ENCODE measurements around the gene RNU11.
"Not testable (repeated sequence)": the region's sequence is repeated elsewhere in the genome, so short reads cannot be mapped to it uniquely, and the experiment has no call there.

Gene RNU11

DNA sequence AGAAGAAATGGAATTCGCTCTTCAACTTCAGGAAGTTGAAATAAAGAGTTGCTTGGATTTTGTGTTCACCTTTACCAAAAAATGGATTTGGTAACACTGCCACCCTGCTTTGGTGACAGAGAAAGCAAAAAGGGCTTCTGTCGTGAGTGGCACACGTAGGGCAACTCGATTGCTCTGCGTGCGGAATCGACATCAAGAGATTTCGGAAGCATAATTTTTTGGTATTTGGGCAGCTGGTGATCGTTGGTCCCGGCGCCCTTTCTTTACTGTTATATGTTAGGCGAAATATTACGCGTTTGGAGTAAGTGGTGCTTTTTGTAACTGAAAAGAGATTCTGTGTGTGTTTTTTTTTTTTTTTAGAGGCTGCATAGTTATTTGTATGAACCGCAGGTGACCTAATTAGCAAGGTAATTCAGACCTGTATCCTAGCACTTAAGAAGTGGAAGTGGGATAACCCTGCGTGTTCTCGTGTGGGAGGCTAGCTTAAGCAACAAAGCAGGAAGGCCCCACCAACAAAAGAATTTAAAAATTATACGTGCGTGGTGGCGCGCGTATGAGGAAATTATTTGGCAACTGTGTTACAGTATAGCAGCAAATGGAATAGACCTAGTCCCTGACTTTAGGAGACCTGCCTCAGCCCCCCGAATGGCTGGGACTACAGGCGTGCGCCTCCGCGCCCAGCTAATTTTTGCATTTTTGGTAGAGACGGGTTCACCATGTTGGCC, at the start of gene RNU11:
Gene RNU11 (plus strand): TSS at position 127 of the 725 bp plus-strand sequence.
- DNase-seq: peak; percentile 87

DNA sequence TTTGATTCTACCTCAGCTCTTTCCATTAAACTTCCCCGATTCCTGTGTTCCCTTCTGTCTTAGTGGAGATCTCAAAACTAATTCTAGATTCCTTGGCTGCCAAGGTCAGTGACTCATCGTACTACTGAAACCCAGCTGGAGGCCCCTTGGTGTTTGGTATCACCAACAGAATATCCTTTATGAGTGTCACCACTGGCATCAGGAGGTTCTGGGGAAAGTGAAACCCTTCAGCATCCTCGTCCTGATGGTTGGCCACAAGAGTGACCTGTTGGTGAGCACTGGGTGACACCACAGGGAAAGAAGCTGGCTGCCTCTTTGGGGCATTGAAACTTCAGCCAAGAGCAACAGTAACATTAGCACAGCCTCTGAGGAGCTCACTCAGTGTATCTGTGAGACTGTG, 46.7 kb upstream of the RNU11 start:
- DNase-seq: no peak

DNA sequence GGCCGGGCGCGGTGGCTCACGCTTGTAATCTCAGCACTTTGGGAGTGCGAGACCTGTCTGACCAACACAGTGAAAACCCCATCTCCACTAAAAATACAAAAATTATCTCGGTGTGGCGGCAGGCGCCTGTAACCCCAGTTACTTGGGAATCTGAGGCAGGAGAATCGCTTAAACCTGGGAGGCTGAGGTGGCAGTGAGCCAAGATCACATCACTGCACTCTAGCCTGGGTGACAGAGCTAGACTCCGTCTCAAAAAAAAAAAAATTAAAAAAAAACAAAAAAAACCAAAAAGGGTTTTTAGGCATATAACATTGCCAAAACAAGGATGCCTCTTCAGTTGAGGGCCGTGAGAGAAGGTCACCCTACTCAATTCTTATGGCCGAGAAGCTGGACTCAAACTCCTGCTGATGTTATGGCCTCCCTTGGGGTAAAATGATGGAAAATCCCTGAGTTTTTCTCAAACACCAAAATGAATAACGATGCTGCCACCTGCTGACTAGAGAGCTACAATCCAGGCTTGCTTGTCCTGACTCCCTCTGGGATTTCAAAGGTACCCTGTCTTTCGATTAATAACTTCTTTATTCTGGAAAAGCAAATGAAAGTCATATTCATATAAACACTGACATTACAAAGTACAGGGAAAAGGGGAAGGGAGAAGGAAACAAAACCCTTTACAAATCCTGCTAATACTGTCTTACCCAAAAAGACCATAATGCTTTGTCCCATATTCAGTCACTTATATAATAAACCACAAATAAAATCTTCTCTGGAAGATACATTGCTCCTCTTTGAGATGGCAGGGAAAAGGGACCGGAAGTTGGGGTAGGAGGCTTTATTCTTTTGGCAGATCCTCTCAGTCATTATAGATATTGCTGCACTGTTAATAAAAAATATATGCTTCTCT, 45.6 kb upstream of the RNU11 start:
- peak; percentile 49 for DNase-seq

DNA sequence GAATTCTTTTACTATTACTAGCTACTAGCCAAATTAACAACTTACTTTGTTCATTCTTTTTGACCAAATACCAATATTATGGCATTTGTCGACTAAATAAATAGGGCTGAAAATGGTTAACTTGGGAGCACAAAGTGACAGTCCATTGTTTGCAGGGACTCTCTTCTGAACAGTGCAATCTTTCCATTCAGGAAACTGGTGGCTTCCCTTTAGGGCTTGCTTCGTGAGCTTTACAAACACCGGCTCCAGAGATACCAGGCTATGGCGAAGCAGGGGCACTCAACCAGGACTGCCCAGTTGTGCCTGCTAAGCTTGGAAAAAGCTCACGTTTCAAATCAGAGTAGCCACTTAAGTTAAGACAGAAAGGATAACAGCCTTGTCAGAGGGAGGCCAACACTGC, 44.0 kb upstream of the RNU11 start:
- no peak for DNase-seq

DNA sequence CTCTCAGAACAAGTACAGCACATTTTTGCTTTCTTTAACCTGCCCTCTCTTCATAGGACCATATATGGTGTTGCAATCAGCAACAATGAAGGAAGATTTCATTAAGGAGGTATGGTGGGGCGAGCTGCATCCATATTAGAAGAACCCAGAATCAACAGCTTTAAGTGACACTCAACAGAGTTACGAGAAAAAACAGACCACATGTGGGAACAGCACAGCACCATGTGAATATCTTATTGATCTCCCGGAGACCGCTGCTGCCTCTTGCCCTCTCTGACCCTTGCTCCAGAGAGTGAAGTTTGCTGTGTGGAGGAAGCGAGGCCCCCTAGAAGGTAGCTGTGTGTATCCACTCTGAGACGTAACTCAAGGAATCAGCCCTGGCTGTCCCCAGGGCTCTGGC, 43.4 kb upstream of the RNU11 start:
- no peak for DNase-seq

DNA sequence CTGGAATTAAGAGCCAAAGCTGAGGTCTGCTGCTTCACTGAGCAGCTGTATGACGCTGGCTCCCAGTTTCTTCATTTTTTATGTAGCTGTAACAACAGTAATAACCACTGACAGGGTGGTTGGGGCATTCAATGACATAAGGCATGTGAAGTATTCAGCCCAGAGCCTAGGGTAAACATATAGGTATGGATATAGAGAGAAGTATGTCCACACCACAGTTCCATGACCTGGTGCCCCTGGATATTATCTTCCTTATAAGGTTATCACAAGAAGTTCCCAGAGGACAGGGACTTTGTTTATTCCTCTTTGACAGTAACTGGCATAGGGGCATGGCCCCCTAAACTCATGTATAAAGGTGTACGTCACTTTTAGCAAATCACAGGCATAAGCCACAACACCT, 41.6 kb upstream of the RNU11 start:
- DNase-seq: no peak

DNA sequence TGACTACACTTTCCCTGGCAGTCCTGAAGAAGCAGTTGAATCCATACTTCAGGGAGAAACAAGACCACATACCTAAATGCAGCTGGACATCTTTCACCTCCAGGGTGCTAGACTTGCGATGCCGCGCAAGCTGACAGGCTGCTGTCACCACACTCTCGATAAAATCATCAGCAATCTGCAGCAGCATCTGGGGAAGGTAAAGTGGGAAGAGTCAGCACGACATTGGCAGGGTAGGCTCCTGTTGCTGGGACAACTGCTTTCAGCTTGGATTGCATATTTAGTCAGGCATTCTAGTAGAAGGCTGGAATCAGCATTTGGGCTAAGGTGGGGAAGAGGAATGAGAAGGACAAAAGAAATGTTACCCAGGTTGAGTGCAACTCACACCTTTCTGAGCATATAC, 35.2 kb upstream of the RNU11 start:
- DNase-seq: no peak

DNA sequence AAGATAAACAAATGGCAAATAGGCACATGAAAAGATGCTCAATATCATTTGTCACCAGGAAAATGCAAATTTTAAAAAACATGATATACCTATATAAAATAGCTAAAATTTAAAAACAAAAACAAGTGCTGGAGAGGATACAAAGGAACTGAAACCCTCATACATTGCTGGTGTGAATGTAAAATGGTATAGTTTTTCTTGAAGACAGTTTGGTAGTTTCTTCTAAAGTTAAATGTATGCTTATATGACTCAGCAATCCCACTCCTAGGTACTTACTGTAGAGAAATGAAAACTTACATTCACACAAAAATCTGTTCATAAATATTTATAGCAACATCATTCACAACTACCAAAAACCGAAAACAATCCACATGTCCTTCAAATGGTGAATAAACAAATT, 16.7 kb upstream of the RNU11 start:
- no peak for DNase-seq

DNA sequence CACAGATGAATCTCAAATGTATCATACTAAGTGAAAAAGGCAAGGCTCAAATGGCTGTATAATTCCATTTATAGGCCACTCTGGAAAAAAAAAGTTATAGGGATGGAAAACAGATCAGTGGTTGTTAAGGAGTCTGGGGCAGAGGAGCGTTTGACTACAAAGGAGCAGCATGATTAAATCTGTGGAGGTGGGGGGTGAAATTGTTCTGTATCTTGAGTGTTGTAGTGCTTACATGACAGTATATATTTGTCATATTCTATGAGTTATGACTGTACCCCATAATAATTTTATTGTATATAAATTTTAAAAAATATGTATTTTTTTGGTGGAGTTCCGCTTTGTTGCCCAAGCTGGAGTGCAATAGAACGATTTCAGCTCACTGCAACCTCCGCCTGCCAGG, 15.8 kb upstream of the RNU11 start:
- no peak for DNase-seq

DNA sequence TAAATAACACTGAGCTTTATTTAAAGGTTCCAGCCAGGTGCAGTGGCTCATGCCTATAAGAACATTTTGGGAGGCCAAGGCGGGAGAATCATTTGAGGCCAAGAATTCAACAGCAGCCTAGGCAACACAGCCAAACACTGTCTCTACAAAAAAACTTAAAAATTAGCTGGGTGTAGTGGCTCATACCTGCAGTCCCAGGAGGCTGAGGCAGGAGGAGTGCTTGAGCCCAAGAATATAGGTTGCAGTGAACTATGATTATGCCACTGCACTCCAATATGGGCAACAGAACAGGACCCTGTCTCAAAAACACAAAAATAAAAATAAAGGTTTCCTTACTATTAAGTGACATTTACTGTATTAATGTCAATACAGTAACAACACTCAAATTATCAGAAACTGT, 7.6 kb upstream of the RNU11 start:
- DNase-seq: no peak

DNA sequence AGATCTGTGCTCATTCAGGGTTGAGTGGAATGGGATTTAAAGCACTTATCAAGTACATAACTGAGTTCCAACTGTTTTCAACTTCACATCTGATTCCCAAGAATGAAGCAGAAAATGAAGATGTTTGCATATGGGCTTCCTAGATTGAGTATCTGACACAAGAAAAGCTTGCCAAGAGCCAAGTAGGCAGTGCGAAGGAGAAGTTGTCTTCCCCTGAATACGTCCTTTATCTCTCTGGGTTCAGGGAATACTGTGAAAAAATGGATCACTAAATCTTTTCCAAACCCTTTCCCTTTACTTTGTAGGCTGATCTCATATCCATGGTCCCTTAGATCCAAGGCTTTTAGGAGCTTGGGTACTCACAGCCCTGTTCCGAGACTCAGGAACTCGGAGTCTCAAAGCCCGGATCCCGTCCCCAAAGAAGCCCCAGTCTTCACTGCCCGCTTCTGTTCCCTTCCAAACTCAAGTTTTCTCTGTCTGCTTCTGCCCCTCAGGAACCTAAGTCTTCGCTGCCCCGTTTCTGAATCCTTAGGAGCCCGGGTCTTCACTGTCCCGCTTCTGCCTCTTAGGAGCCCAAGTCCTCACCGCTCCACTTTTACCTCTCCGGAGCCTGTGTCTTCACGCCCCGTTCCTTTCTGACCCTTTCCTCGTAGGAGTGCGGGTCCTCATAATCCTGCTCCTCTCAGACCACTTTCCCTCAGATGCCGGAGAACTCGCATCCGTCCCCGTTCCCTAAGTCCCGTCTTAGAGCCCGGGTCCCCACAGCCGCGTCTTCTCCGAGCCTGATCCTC, 6.1 kb upstream of the RNU11 start:
- DNase-seq: no peak

DNA sequence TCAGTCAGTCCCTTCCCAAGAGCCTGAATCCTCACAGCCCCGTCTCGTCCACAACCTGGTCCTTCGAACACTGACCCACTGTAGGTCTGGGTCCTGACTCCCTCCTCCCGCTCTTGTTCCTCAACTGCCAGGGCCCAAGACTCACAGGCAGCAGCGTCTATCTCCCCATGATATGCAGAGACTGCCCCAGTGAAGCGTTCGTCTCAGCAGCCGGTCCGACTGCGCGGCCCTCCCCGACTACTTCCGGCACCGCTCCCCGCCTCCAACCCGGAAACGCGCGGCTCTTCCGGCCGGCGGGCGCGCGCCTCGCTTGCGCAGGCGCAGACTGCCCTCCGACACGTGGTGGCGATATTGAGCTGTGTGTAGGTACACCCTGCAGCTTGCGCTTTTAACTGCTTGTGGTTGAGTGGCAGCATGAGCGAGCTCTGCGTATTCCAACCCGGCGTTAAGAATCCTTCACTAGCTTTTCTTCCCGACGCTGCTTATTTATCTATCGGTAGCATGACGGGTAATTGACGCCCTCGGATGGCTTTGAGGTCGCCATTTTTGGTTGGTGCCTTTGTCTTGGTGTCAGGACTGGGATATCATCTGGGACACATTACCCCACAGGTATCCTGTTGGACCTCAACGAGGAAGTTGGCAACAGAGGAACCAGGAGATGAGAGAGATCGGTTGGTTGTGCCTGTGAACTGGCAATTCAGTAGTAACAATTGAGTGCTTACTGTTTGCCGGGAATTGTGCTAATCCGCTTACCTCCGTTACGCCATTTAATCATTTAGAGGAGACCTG, 5.4 kb upstream of the RNU11 start, which contains the start of gene TAF12:
Gene TAF12 (minus strand): TSS at position 221 of the 789 bp plus-strand sequence. CDS start 20,986 bp downstream, outside the sequence.
- peak; percentile 79 for DNase-seq

DNA sequence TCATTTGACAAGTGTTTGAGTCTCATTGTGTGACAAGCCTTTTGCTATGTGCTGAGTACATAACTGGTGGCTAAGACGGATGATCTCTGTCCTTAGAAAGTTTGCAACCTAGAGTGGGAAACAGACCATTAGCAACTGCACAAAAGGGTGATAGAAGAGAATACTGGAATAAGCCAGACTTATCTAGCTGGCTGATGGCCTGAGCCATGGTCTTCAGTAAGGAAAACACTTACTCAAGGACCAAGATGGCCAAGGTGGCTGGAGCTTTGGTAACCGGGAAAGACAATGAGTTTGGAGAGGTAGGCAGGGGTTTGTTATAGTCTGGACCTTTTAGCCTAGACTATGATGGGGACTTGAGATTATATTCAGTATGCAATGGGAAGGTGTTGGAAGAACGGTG, 3.9 kb upstream of the RNU11 start:
- DNase-seq: no peak

DNA sequence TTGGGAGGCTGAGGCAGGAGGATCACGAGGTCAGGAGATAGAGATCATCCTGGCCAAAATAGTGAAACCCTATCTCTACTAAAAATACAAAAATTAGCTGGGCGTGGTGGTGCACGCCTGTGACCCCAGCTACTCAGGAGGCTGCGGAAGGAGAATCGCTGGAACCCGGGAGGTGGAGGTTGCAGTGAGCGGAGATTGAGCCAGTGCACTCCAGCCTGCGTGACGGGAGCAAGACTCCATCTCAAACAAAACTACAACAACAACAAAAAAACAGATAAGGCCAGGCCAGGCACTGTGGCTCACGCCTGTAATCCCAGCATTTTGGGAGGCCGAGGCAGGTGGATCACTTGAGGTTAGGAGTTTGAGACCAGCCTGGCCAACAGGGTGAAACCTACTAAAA, 3.0 kb upstream of the RNU11 start:
- DNase-seq: not testable (repeated sequence)

DNA sequence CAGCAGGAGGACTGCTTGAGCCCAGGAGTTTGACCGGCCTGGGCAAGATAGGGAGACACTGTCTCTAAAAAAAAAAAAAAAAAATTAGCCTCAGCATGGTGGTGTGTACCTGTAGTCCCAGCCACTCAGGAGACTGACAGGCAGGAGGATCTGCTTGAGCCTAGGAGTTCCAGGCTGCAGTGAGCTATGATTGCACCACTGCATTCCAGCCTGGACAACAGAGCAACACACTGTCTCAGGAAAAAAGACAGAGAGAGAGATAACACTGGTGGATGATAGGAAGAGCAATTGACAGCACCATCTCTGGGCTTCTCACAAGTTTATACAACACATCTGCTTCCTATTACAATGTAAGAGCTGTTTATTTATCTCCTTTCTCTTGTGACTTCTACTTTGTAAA, 2.4 kb upstream of the RNU11 start:
- no peak for DNase-seq

DNA sequence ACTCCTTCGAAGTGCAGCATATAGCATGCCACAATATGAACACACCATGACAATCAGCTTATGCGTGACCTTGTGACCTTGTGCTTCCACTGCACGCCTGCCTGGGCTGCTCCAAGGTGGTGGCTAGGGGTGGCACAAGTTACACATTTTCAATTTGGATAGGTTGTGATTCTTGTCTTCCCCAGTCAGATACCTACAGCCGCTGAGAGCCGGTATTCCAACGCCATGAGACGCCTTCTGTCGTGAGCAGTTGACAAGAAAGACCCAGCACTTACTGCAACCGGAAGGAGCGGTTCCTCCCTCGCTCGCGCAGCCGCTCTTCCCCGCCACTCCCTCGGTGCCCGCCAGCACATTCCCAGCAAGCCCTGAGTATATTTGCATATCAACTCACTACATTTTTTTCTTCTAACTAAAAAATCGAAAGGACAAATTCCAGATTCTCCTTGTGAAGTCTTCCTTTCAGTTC, 359 bp upstream of the RNU11 start:
- peak; percentile 87 for DNase-seq

DNA sequence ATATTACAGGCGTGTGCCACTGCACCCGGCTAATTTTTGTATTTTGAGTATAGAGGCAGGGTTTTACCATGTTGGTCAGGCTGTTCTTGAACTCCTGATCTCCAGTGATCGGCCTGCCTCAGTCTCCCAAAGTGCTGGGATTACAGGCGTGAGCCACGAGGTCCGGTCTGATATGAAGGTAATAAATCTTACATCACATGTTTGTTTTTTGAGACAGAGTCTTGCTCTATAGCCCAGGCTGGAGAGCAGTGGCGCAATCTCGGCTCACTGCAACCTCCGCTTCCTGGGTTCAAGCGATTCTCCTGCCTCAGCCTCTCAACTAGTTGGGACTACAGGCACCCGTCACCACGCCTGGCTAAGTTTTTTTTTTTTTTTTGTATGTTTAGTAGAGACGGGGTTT, 4.7 kb downstream of the RNU11 start:
- not testable (repeated sequence) for DNase-seq

DNA sequence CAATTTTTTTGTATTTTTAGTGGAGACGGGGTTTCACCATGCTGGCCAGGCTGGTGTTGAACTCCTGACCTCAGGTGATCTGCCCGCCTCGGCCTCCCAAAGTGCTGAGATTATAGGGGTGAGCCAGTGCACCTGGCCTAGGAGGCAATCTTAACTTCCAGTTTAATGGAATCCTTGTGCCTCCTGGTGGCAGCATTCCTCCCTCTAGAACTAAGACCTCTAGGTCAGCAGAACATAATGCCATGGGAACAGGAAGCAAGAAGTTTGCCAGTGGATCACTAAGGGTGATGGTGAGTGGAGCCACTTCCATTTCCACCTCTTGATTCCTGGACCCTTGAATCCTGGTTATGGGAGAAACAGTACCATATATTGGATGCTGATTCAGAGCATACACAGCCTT, 5.5 kb downstream of the RNU11 start:
- not testable (repeated sequence) for DNase-seq

DNA sequence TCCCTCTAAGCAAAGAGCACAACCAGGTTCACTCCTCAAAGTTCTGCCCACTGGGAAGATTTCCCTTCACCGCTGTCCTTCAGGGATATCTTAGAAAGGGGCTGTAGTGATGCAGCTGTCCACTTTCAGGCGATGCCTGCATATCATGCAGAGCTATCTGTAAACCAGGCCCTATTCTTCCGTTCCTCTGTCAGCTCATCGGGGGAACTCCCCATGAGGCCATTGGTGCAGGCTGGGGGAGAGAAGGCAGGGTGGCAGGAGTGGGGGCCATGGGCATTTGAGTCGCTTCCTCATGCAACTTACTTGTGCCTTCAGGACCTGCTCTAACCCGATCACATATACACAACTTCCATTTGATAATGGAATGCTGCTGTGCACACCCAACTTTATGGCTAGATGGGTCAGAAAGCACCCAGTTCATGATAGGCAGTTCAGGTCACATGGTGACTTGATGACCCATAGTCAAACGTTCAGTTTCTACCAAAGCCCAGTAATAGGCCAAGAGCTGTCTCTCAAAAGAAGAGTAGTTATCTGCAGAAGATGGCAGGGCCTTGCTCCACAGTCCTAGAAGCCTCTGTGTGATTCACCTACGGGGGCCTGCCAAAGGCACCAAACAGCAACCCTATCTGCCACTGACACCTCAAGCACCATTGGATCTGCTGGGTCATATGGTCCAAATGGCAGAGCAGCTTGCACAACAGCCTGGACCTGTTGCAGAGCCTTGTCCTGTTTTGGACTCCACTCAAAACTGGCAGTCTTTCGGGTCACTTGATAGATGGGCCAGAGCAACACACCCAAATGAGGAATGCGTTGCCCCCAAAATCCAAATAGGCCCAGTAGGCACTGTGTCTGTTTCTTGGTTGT, 7.3 kb downstream of the RNU11 start:
- not testable (repeated sequence) for DNase-seq

DNA sequence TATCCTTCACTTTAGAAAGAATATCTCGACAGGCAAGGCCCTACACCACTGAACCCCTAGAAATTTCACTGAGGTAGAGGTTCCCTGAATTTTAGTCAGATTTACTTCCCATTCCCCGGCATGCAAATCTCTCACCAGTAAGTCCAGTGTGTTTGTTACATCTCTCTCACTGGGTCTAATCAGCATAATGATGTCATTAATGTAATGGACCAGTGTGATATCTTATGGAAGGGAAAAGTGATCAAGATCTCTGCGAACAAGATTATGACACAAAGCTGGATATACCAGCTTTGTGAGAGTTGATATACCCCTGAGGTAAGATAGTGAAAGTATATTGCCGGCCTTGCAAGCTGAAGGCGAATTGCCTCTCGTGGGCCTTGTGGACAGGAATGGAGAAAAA, 7.9 kb downstream of the RNU11 start:
- DNase-seq: no peak

DNA sequence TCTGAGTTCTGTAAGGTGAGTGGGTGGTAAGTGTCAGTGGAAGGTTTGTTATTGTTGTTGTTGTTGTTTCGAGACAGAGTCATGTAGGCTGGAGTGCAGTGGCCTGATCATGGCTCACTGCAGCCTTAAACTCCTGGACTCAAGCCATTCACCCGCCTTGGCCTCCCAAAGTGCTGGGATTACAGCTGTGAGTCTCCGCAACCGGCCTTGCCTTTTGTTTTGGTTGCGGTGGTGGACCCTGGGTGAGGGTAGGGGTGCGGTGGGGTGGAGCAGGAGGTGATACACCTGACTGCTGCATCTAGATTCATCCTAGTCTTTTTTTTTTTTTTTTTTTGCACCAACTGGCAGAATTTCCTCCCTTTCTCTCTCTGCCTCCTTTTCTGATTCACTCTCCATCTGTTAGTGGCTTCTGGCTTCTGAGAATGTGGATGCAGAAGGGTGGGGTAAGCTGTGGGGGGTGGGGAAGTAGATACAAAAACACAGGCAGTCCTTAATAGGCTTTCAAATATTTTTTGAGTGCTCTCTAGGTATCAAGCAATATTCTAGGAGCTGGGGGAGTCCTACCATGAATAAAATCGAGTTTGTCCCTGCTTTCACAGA, 15.6 kb downstream of the RNU11 start:
- DNase-seq: no peak

Data from NCI-H510A treated with DMSO at 0.1 percent for 48 hours (cell line).